ENCODE data around the gene SLC5A2.
"Not testable (repeated sequence)": the region's sequence is repeated elsewhere in the genome, so short reads cannot be mapped to it uniquely, and the experiment has no call there.

Gene SLC5A2

GRCh38 chr16:31537362-31538242 lies 54.7 kb downstream of the SLC5A2 start:
- Histone ChIP-seq H3K36me3 (ENCODE audit: control insufficient read depth, insufficient read depth, low read length, severe bottlenecking) (no peaks in the 10 kb centered on the region), H3K27me3 (replicated peaks; ENCODE audit: control insufficient read depth, insufficient read depth, low read length) (peaks cover 6% of the 10 kb centered on the region), H3K9me3 (ENCODE audit: control insufficient read depth, low read length) (peaks cover 10% of the 10 kb centered on the region), H3K4me1 (ENCODE audit: control insufficient read depth, insufficient read depth, low read length) (no peaks in the 10 kb centered on the region), H3K9ac (ENCODE audit: low read length) (no peak overlapping the region), H3K4me3 (ENCODE audit: low read length) (no peak overlapping the region)
- DNase-seq (ENCODE audit: low read depth), result no peak

GRCh38 chr16:31538243-31538598 lies 55.3 kb downstream of the SLC5A2 start:
- H3K27me3 ChIP-seq (replicated peaks; ENCODE audit: control insufficient read depth, insufficient read depth, low read length); H3K4me1 ChIP-seq (ENCODE audit: control insufficient read depth, insufficient read depth, low read length); H3K4me3 ChIP-seq (ENCODE audit: low read length); DNase-seq (ENCODE audit: low read depth); H3K36me3 ChIP-seq (ENCODE audit: control insufficient read depth, insufficient read depth, low read length, severe bottlenecking); H3K9ac ChIP-seq (ENCODE audit: low read length): not testable (repeated sequence)
- peaks cover 13% of the 10 kb centered on the region for H3K9me3 ChIP-seq (ENCODE audit: control insufficient read depth, low read length)

- not testable (repeated sequence) for DNase-seq (ENCODE audit: low read depth); H3K4me1 ChIP-seq (ENCODE audit: control insufficient read depth, insufficient read depth, low read length); H3K9ac ChIP-seq (ENCODE audit: low read length); H3K27me3 ChIP-seq (replicated peaks; ENCODE audit: control insufficient read depth, insufficient read depth, low read length); H3K36me3 ChIP-seq (ENCODE audit: control insufficient read depth, insufficient read depth, low read length, severe bottlenecking); H3K4me3 ChIP-seq (ENCODE audit: low read length)
- H3K9me3 ChIP-seq (ENCODE audit: control insufficient read depth, low read length), result peaks cover 13% of the 10 kb centered on the region
These were observed 56.8 kb downstream of the SLC5A2 start for GRCh38 chr16:31539762-31540161.

Measured in adipocyte (in vitro differentiated cells).